Inflammatory macrophage treated with lipopolysaccharide for 1 hour (primary cell): Measurements from ENCODE around the gene P2RX4.

Experiments
- DNase-seq, 2 donors: peaks; one replicate each; pipeline ENCODE4 v3.0.0-alpha.2; 2020 to 2022

Gene P2RX4

GRCh38 chr12:121209624-121210572 lies at the start of gene P2RX4:
Gene P2RX4 (plus strand): TSS chr12:121210129. CDS start chr12:121210165, 36 bp downstream.
- DNase-seq, result peak; percentile 89 to 90

GRCh38 chr12:121162384-121162783 lies 47.5 kb upstream of the P2RX4 start:
- DNase-seq, result no peak

- no peak for DNase-seq
Measured at GRCh38 chr12:121162985-121163384, 46.9 kb upstream of the P2RX4 start.

GRCh38 chr12:121164839-121165238 lies 45.1 kb upstream of the P2RX4 start:
- DNase-seq, result peak in 1 of 2 donors; percentile 45

GRCh38 chr12:121165316-121165715 lies 44.6 kb upstream of the P2RX4 start:
- DNase-seq, result no peak

GRCh38 chr12:121166356-121166755 lies 43.6 kb upstream of the P2RX4 start:
- DNase-seq, result no peak

- DNase-seq, result peak in 1 of 2 donors; percentile 42
Measured at GRCh38 chr12:121167232-121167820, 42.6 kb upstream of the P2RX4 start.

GRCh38 chr12:121167951-121168350 lies 42.0 kb upstream of the P2RX4 start:
- DNase-seq, result no peak

- no peak for DNase-seq
Measured at GRCh38 chr12:121170151-121170550, 39.8 kb upstream of the P2RX4 start.

GRCh38 chr12:121170611-121171260 lies 39.2 kb upstream of the P2RX4 start:
- no peak for DNase-seq

GRCh38 chr12:121172145-121172544 lies 37.8 kb upstream of the P2RX4 start:
- no peak for DNase-seq

GRCh38 chr12:121175383-121176119 lies 34.4 kb upstream of the P2RX4 start:
- peak; percentile 82 to 88 for DNase-seq

- DNase-seq, result peak in 1 of 2 donors; percentile 36
Measured at GRCh38 chr12:121176826-121177529, 33.0 kb upstream of the P2RX4 start.

- DNase-seq, result no peak
Measured at GRCh38 chr12:121181181-121181580, 28.7 kb upstream of the P2RX4 start.

- no peak for DNase-seq
Measured at GRCh38 chr12:121182222-121182893, 27.6 kb upstream of the P2RX4 start.

- DNase-seq, result no peak
Measured at GRCh38 chr12:121184425-121184824, 25.5 kb upstream of the P2RX4 start.

- peak; percentile 63 to 76 for DNase-seq
Measured at GRCh38 chr12:121184984-121185889, 24.7 kb upstream of the P2RX4 start.

GRCh38 chr12:121186826-121187225 lies 23.1 kb upstream of the P2RX4 start:
- DNase-seq, result no peak

GRCh38 chr12:121187501-121187900 lies 22.4 kb upstream of the P2RX4 start:
- no peak for DNase-seq

GRCh38 chr12:121188227-121188626 lies 21.7 kb upstream of the P2RX4 start:
- no peak for DNase-seq
